RWPE1 (cell line): Measurements from ENCODE around the gene SCYL1.

Experiments used
- CTCF ChIA-PET: fragments of 350-600 bp; sonication (Branson Sonifier 250); formaldehyde crosslinking; extraction: SDS; loops from one replicate; lab custom pipeline; 2021; lab: Yijun Ruan, JAX
- POLR2A ChIA-PET: fragments of 400-600 bp; formaldehyde crosslinking; extraction: SDS; loops from one replicate; lab custom pipeline; 2020; ENCODE audit warnings: antibody characterized with exemption; ENCODE audit not compliant: low non-redundant PET; lab: Yijun Ruan, JAX
- DNase-seq: peaks from one replicate; pipeline ENCODE4 v3.0.0; 2012; ENCODE audit warnings: low spot score
- H3K27ac ChIP-seq: fragments of 450-650 bp; 2 replicates; pipeline ENCODE4 v1.5.1; 2017
- TF ChIP-seq, protein P1 (sequence below): fragments of 450-650 bp; conservative IDR thresholded peaks from 2 replicates; pipeline ENCODE4 v1.5.1; 2017; ENCODE audit warnings: low read depth, mild to moderate bottlenecking

The SCYL1 gene

DNA sequence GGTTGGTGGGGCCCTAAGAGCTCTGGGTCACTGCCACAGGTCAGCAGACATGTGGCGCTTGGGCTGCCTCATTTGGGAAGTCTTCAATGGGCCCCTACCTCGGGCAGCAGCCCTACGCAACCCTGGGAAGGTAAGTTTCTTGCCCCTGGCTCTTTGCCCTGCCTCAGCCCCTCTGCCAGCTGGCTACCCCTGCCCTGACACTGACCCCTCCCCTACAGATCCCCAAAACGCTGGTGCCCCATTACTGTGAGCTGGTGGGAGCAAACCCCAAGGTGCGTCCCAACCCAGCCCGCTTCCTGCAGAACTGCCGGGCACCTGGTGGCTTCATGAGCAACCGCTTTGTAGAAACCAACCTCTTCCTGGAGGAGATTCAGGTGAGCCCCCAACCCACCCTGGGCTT is 1.9 kb downstream of the SCYL1 start:
- peak overlapping the region; percentile 77 for H3K27ac ChIP-seq
- DNase-seq, result no peak
- TF ChIP-seq, protein P1, sequence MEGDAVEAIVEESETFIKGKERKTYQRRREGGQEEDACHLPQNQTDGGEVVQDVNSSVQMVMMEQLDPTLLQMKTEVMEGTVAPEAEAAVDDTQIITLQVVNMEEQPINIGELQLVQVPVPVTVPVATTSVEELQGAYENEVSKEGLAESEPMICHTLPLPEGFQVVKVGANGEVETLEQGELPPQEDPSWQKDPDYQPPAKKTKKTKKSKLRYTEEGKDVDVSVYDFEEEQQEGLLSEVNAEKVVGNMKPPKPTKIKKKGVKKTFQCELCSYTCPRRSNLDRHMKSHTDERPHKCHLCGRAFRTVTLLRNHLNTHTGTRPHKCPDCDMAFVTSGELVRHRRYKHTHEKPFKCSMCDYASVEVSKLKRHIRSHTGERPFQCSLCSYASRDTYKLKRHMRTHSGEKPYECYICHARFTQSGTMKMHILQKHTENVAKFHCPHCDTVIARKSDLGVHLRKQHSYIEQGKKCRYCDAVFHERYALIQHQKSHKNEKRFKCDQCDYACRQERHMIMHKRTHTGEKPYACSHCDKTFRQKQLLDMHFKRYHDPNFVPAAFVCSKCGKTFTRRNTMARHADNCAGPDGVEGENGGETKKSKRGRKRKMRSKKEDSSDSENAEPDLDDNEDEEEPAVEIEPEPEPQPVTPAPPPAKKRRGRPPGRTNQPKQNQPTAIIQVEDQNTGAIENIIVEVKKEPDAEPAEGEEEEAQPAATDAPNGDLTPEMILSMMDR, result no peak
- POLR2A ChIA-PET, result no interaction called here
- CTCF ChIA-PET, result no interaction called here

DNA sequence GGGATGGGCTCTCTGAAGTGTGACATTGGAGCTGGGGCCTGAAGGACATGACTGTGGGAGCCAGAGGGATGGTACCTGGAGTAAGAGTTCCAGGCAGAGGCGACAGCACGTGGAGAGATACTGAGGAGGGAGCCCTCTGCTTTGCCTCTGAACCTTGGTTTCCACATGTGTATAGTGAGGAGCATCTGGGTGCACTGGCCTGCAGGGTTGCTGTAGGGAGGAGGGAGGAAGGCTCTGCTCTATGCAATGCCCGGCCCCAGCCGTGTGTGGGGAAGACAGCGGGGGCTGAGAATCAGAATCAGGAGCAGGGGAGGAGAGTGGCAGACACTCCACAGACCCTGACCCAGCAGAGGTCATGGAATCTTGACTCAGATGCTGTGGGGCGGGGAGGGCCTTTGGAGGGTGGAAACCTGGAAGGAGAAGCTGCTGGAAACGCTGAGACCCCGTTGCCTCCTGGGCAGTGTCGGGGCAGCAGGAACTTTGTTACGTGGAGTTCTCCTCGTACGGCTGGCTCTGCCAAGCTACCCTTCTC is 4.0 kb downstream of the SCYL1 start:
- ChIA-PET CTCF (no interaction called here), POLR2A (interaction anchor here (0.7 kb wide), 1 partner anchor 17 kb away, joined by 3 read pairs; no protein-coding TSS in a partner anchor)
- TF ChIP-seq, protein P1, result no peak
- DNase-seq, result no peak
- peak overlapping the region; percentile 35 for H3K27ac ChIP-seq

DNA sequence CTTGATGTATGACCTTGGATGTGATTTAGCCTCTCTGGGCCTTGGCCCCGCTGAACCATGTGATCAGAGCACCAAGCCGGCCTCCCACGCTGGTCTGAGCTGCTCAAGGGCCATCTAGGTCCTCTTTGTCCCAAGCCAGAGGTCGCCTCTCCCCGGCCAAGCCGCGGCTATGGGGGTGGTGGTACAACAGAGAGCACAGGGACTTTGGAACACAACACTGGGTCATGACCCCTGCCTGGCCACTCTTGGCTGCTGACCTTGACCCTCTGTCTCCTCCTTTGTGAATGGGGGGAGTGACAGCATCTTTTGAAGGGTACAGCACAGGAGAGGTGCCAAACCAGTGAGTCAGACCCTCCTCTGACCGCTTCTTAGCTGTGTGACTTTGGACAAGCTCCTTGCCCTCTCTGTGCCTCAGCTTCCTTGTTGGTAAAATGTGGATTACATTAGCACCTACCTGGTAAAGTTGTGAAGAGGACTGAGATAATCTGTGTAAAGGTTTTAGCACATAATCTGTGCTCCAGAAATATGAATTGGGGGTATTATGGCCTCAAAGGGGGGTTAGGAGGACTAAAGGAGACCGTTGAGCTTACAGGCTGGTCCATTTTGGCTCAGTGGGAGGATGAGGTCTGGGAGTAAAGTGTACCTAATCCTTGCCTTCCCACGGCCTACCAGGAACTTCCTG is 4.7 kb downstream of the SCYL1 start:
- ChIA-PET CTCF (interaction anchor here (0.5 to 0.7 kb wide), 2 partner anchors 11 to 520 kb away, joined by 3 to 6 read pairs; no protein-coding TSS in a partner anchor), POLR2A (interaction anchor here (0.7 kb wide), 1 partner anchor 16 kb away, joined by 3 read pairs; no protein-coding TSS in a partner anchor)
- peak overlapping the region; percentile 35 for H3K27ac ChIP-seq
- TF ChIP-seq, protein P1, result no peak
- no peak for DNase-seq

DNA sequence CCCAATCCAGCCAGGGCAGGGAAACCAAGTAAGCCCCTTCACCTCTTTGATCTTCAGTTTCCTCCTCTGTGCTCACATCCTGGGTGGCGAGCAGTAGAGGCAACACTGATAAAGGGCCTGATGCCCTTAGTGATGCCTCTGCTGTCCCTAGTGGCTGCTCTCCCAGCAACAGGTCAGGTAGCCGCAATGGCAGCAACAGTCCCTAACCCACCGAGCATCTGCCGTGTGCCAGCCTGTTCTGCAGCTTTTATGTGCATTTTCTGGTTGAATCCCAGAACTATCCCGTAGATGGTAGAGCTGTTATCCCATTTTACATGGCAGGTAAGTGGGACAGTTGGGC is 5.2 kb downstream of the SCYL1 start:
- DNase-seq, result no peak
- ChIA-PET POLR2A (no interaction called here), CTCF (interaction anchor here (0.5 to 1.8 kb wide), 2 partner anchors 11 to 521 kb away, joined by 3 to 7 read pairs; no protein-coding TSS in a partner anchor)
- H3K27ac ChIP-seq, result peak overlapping the region; percentile 23
- TF ChIP-seq, protein P1, result no peak

DNA sequence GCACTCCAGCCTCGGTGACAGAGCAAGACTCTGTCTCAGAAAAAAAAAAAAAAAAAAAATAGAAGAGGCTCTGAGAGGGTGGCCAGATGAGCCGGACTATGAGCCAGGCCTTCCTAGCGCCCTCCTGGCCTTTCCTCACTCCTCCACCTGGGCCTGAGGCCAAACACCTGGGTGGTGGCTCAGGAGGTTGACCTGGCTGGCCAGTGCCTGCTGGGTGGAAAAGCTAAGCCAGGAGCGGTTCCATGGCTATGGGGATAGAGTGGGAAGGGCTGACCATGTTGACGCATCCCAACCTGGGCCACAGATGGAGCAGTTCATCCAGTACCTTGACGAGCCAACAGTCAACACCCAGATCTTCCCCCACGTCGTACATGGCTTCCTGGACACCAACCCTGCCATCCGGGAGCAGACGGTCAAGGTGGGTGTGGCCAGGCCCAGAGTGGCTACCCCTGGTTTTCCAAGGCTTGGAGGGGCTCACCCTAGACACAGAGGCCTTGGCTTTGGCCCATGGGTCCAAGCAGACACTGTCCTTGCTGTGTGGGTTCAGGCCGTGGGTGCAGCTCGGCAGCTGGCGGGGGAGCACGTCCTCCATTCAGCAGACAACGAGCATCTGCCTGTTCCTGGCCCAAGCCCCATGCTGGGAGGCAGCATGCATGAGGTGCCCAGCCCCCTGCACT is 7.6 kb downstream of the SCYL1 start:
- H3K27ac ChIP-seq, result peak overlapping the region; percentile 94
- ChIA-PET POLR2A (interaction anchor here (0.7 to 0.8 kb wide), 2 partner anchors 8 to 118 kb away, joined by 8 to 9 read pairs; no protein-coding TSS in a partner anchor), CTCF (no interaction called here)
- no peak for DNase-seq
- TF ChIP-seq, protein P1, result no peak

DNA sequence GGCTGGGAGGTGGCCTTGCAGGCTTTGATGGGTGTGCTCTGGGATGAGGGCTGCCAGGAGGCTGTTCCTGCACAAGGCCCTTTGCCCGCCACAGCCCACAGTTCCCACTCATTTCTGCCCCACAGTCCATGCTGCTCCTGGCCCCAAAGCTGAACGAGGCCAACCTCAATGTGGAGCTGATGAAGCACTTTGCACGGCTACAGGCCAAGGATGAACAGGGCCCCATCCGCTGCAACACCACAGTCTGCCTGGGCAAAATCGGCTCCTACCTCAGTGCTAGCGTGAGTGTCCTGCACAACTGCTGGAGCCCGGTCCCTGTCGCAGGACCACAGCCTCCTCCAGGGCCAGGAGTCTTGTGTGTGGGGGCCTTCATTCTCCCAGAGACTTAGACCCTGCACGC is 10.2 kb downstream of the SCYL1 start:
- TF ChIP-seq, protein P1, result no peak
- POLR2A ChIA-PET, result no interaction called here
- DNase-seq, result no peak
- H3K27ac ChIP-seq, result peak overlapping the region; percentile 94
- CTCF ChIA-PET, result no interaction called here
